GM18499 (cell line): ENCODE measurements around the gene CUL7.
"Not testable (repeated sequence)": the region's sequence is repeated elsewhere in the genome, so short reads cannot be mapped to it uniquely, and the experiment has no call there.

Experiments used
- ATAC-seq: cut with Tn5 transposase; IDR thresholded peaks from one replicate; pipeline ENCODE4 v1.9.1; 2021; ENCODE audit warnings: moderate number of reproducible peaks; ENCODE audit not compliant: insufficient read depth, unreplicated experiment

Gene CUL7

GRCh38 chr6:43020052-43020705 lies 33.5 kb downstream of the CUL7 start:
- ATAC-seq, result no peak

- no peak for ATAC-seq
These were observed 34.5 kb downstream of the CUL7 start for GRCh38 chr6:43019152-43019551.

DNA sequence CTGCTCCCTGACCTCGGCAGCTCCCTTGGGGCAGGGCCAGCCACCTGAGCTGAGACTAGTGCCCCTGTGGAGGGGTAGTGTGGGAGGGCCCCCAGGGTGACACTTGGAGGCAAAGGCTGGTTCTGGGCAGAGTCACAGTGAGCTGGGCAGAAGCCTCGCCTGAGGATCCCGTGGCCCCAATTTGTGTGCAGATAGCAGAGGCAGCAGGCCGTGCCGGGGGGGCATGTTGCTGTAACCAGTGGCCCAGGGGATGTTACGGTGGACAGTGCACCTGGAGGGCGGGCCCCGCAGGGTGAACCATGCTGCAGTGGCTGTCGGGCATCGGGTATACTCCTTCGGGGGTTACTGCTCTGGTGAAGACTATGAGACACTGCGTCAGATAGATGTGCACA lies 36.7 kb downstream of the CUL7 start:
- ATAC-seq, result no peak

DNA sequence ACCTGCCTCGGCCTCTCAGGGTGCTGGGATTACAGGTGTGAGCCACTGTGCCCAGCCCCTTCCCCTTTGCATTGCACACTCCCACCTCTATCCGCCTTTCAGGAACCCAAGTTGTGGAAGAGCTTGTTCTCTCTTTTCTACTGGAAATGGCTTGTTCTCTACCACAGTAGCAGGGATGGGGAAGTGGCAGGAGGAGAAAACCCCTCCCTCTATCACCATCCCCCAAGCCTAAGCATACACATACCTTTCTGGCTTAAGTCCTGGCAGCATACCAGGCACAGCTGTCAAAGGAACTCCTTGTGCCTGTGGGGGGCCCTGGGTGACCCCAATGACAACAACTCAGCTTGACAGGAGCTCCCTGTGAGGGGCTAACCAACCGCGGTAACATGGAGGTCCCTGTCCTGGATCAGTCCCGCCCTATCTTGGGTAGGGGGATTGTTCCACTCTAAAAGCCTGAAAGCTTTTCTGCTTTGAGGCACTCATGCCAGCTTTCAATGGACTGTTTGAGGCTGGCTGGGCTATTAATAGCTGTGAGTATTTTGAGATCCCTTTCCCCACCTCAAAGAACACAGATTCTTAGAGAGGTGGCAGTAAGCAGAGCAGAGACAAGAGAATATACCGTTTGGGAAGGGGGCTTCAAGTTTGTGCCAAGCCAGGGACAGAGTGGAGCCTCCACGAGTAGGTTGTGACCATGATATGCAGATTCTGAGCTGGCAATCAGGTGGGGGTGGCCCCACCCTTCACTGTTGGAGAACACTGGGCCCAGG lies 37.3 kb downstream of the CUL7 start:
- ATAC-seq, result no peak

DNA sequence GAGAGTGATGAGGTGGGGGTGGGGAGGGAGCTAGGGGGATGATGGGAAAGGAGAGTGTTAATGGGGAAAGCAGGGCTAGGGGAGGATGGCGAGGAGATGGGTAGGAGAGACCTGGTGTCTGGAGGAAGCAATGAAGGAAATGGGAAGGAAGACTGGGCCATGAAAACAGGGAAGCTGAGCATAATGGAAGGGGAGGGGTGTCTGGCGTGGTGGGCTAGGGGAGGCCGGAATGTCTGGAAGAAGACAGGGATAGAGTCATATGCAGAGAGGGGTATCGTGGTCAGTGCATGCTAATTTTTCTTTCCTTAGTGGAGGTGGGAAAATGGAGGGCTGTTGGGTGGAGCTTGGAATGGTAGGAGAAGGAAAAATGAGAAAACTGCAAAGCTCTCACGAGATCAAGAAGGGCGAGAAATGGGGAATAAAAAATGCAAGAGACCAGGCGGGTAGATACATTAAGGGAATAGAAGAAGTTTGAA lies 39.2 kb downstream of the CUL7 start:
- no peak for ATAC-seq

DNA sequence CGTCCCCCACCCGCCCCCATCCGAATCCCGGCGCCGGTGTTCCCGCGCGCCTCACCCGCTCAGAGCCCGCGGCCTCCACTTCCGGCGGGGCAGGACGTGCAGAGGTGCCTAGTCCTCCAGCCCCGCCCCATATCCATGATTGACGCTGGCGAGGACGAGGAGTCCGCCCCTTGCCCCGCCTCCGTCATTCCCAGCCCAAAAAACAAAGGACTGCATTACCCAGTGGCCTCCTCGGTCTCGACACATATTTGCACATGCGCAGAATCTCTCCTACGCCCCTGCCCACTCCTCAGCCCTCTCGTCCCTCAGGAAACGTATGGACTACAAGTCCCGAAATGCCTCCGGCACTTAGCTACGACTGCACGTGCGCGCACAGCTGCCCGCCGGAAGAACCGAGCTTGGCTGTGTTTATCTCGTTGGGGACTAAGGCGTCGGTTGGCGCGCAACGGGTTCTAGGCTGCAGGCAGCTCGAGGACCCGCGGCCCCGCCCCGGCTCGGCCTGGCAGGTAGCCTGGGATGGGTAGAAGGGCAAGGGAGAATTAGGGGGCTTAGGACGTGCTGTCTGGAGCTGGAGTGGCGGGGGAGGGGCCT lies 39.7 kb downstream of the CUL7 start, which contains the start of the genes KLHDC3 and MEA1:
TSS of gene KLHDC3 (plus strand) at position 407 of the 591 bp plus-strand sequence. CDS start 2,944 bp downstream, outside the sequence.
TSS of gene MEA1 (minus strand) at position 104 of the 591 bp plus-strand sequence. CDS start 133 bp downstream, outside the sequence.
- ATAC-seq, result peak; percentile 73

DNA sequence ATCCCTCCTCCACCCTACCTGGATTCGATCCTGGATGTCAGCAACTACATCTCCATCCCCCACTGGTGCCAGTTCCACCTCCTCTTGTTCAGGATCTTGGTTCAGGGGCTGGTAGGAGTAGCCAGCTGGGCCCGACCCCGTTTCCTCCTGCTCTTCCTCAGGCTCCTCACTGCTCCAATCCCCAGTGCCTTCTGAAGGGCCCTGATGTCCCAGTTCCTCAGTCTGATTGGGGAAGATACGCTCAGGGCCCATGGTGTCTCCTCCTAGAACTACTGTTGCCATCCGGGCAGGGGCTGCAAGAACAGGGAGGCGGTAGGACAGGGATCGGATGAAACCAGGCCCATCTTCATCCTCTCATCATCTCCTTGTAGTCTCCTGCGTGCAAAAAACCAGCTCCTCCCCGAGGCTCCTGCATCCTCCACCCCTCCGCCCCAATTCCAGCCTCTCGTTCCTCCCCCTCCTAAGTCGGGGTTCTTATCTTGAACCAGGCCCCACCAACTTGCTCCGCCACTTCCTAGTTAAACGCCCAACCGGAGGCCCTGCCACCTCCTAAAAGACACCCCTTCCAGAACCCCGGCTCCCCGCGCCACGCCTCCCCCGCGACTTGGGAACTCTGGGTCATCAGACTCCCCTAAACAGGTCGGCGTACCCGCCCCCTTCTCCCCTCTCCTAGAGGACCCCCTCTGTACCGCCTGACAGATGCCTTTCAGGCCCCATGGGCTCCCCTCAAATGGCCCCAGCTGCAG lies 40.4 kb downstream of the CUL7 start:
- no peak for ATAC-seq

DNA sequence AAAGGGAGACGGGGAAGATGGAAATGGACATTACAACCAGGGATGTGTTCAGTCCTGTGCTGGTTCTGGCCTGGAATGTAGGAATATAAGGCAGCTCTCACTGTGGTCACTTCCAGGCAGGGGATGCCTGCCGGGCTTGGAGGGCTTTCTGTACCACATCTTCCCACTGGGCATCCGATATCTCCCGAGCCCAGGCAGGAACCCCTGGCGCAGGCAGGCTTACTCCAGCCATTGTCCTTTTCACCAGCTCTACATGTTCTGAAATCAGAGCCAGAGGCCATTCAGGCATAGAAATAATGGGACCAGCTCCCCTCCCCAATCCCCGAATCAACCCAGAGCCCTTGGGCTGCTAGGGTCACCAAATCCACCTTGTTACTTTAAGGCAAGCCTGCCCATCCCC lies 41.3 kb downstream of the CUL7 start:
- no peak for ATAC-seq

GRCh38 chr6:43011207-43011606 lies 42.4 kb downstream of the CUL7 start:
- no peak for ATAC-seq

GRCh38 chr6:43009124-43009523 lies 44.5 kb downstream of the CUL7 start:
- ATAC-seq, result no peak

DNA sequence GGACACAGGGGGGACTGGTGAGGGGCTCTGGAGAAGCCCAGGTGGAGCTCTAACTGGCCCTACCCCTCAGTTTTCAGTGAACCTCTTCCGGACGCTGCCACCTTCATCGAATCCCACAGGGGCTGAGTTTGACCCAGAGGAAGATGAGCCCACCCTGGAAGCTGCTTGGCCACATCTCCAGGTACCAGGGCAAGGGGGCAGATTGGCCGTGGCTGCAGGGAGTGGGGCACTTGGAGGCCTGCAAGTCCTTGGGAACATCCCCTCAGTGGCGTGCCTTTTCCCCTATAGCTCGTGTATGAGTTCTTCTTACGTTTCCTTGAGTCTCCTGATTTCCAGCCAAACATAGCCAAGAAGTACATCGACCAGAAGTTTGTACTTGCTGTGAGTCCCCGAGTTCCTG lies 46.5 kb downstream of the CUL7 start:
- ATAC-seq, result no peak

DNA sequence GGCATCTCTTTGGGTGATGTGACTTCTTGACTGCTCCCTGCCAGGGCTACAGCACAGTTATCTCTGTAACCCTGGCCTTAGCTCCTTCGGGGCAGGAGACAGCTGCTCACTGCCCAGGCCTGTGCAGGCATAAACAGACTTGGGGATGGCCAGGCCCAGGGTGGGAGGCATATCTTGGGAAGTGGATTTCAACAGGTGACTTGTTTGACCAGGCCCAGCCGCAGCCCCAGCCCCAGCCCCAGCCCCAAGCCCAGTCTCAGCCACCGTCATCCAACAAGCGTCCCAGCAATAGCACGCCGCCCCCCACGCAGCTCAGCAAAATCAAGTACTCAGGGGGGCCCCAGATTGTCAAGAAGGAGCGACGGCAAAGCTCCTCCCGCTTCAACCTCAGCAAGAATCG lies 47.4 kb downstream of the CUL7 start:
- ATAC-seq, result no peak

GRCh38 chr6:43005844-43006243 lies 47.8 kb downstream of the CUL7 start:
- ATAC-seq, result no peak

- no peak for ATAC-seq
These were observed 51.8 kb downstream of the CUL7 start for GRCh38 chr6:43001843-43002242.

DNA sequence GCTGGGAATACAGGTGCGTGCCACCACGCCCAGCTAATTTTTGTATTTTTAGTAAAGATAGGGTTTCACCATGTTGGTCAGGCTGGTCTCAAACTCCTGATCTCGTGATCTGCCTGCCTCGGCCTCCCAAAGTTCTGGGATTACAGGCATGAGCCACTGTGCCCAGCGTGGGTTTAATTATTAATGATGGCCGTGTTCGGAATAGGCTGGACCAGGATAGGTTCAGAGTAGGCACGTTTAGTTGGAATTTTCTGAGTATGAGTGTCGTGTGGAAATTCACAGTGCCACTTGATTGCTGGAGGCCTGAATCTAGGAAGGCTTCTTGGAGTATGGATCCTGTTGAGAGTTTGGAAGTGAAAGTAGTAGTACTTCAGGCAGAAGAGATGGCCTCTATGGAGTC lies 55.4 kb downstream of the CUL7 start:
- not testable (repeated sequence) for ATAC-seq

DNA sequence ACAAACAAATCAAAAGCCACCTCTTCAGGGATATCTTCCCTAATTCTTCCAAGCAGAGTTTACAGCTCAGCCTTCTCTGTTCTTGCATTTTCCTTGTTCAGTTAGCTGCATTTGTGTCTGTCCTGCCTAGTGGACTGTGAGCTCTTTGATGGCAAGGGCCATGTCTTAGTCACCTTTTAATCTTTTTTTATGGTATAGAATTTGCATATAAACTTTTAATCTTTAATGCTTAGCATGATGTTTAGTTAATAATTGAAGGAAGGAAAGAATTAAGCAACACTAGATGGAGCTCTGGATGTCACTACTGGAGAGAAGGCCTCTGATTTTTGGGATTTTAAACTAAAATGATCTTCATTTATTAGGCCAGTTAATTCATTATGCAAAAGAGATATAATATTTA lies 57.1 kb downstream of the CUL7 start:
- no peak for ATAC-seq

DNA sequence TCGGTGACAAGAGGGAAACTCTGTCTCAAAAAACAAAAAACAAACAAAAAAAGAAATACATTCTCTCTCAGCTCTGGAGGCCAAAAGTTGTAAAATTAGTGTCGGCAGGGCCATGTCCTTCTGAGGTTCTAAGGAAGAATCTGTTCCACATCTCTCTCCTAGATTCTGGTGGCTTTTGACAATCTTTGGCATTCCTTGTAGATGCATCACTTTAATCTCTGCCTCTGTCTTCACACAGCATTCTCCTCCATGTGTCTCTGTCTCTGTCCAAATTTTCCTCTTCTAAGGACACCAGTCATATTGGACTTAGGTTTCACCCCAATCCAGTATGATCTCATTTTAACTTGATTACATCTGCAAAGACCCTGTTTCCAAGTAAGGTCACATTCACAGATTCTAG lies 60.2 kb downstream of the CUL7 start:
- ATAC-seq, result no peak

GRCh38 chr6:42989923-42990322 lies 63.7 kb downstream of the CUL7 start:
- no peak for ATAC-seq

GRCh38 chr6:42988486-42989020 lies 65.1 kb downstream of the CUL7 start:
- ATAC-seq, result no peak
